ENCODE measurements around the gene FANCG.
A peak's percentile ranks its signal among the peaks of the same experiment; 100 is the strongest.

FANCG gene

GRCh38 chr9:35114113-35114839, 34.5 kb upstream of the FANCG start:
- POLR2A ChIA-PET = interaction anchor here (0.5 to 1.7 kb wide), 8 partner anchors 11 to 375 kb away, joined by 3 to 12 read pairs (median 4); partner anchors contain the start of genes FANCG, RUSC2, STOML2 and UNC13B
- CTCF ChIA-PET = interaction anchor here (1.2 to 15.9 kb wide), 11 partner anchors 9 to 440 kb away, joined by 3 to 181 read pairs (median 9); partner anchors contain the start of genes PIGO, RUSC2 and STOML2
- H3K4me3 ChIP-seq (ENCODE audit: low read depth, low read length) = peak overlapping the region; percentile 99
- TF ChIP-seq CTCF (IDR thresholded peaks at IDR 0.05; ENCODE audit: insufficient read depth, low read length, missing control alignments) = no peak
- peak; percentile 83 for DNase-seq (ENCODE audit: low read depth, low spot score)

- no peak for DNase-seq (ENCODE audit: low read depth, low spot score)
- ChIA-PET POLR2A (interaction anchor here (0.8 to 2.5 kb wide), 4 partner anchors 9 to 41 kb away, joined by 3 to 13 read pairs (median 5); partner anchors contain the start of genes FANCG, STOML2 and VCP), CTCF (interaction anchor here (0.8 to 15.9 kb wide), 7 partner anchors 9 to 366 kb away, joined by 3 to 162 read pairs (median 4); partner anchors contain the start of genes PIGO and STOML2)
- no peak for TF ChIP-seq CTCF (IDR thresholded peaks at IDR 0.05; ENCODE audit: insufficient read depth, low read length, missing control alignments)
- H3K4me3 ChIP-seq (ENCODE audit: low read depth, low read length) = peak overlapping the region; percentile 52
These were observed 32.7 kb upstream of the FANCG start for GRCh38 chr9:35112257-35113020.

- peak; percentile 90 for DNase-seq (ENCODE audit: low read depth, low spot score)
- no peak for TF ChIP-seq CTCF (IDR thresholded peaks at IDR 0.05; ENCODE audit: insufficient read depth, low read length, missing control alignments)
- peak overlapping the region; percentile 88 for H3K4me3 ChIP-seq (ENCODE audit: low read depth, low read length)
- ChIA-PET POLR2A (interaction anchor here (0.8 to 2.5 kb wide), 5 partner anchors 8 to 40 kb away, joined by 3 to 13 read pairs (median 4); partner anchors contain the start of genes FANCG, STOML2 and VCP), CTCF (interaction anchor here (0.8 to 15.9 kb wide), 8 partner anchors 8 to 367 kb away, joined by 3 to 162 read pairs (median 4); partner anchors contain the start of genes DNAJB5, PIGO and STOML2)
These were observed 31.5 kb upstream of the FANCG start for GRCh38 chr9:35111001-35111933.

GRCh38 chr9:35110327-35110761, 30.6 kb upstream of the FANCG start:
- ChIA-PET POLR2A (interaction anchor here (0.9 to 2.5 kb wide), 2 partner anchors 14 to 39 kb away, joined by 3 to 6 read pairs; no protein-coding TSS in a partner anchor), CTCF (interaction anchor here (1.1 to 15.9 kb wide), 5 partner anchors 14 to 371 kb away, joined by 3 to 162 read pairs (median 4); partner anchors contain the start of genes DNAJB5 and PIGO)
- no peak for DNase-seq (ENCODE audit: low read depth, low spot score)
- H3K4me3 ChIP-seq (ENCODE audit: low read depth, low read length) = peak overlapping the region; percentile 88
- TF ChIP-seq CTCF (IDR thresholded peaks at IDR 0.05; ENCODE audit: insufficient read depth, low read length, missing control alignments) = no peak

- POLR2A ChIA-PET = no interaction called here
- TF ChIP-seq CTCF (IDR thresholded peaks at IDR 0.05; ENCODE audit: insufficient read depth, low read length, missing control alignments) = no peak
- no peak overlapping the region for H3K4me3 ChIP-seq (ENCODE audit: low read depth, low read length)
- DNase-seq (ENCODE audit: low read depth, low spot score) = no peak
- CTCF ChIA-PET = interaction anchor here (1.5 to 15.9 kb wide), 2 partner anchors 13 to 209 kb away, joined by 4 to 162 read pairs; partner anchors contain the start of gene PIGO
These were observed 29.3 kb upstream of the FANCG start for GRCh38 chr9:35108946-35109575.

Data from AG04449 (cell line).